ENCODE results near the gene PAK1.
"Not testable (repeated sequence)": the region's sequence is repeated elsewhere in the genome, so short reads cannot be mapped to it uniquely, and the experiment has no call there.

PAK1 gene

DNA sequence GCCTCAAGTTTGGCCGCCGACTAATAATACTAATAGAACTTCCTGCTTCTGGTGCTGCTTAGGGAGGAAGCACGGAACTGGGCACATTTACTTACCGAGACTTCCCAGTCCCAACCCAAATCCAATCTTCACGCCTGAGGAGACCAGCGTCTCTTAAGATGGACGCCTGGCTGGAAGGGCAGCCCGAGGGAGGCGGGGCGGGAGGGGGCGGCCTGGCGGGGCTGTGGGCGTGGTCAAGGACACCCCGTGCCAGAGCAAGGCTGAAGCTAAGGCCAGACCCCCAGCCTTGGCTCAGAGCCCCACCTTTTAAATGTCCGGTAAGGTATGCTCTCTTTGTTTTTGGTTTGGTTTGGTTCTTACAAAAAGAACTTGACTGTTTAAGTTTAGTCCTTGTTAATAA lies 172.4 kb downstream of the PAK1 start, which contains the start of gene GDPD4:
Gene GDPD4 (minus strand): TSS at position 177 of the 400 bp plus-strand sequence. CDS start 16,549 bp downstream, outside the sequence.
- DNase-seq, result no peak

GRCh38 chr11:77300695-77301094 lies 173.2 kb downstream of the PAK1 start:
- no peak for DNase-seq

DNA sequence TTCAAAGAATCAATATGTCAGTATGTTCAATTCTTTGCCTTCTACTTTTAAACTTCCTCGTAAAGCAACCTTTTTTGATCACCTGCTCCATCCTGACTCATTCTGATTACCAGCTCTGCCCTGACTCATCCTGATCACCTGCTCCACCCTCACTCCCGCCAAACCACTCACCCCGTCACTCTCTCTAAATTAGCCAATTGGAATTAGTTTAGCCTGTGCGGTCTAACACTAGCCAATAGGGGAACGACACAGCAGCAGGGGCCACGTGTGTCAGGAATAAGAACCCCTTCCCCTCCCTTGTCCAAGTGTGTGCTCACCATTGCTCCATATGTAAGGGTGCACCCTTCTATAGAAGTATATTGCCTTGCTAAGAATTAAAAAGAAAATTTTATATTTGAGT lies 173.9 kb downstream of the PAK1 start:
- DNase-seq, result not testable (repeated sequence)

GRCh38 chr11:77299528-77299993 lies 174.3 kb downstream of the PAK1 start:
- no peak for DNase-seq

- DNase-seq, result no peak
Measured at GRCh38 chr11:77294040-77294439, 179.9 kb downstream of the PAK1 start.

- no peak for DNase-seq
Measured at GRCh38 chr11:77289737-77290136, 184.2 kb downstream of the PAK1 start.

DNA sequence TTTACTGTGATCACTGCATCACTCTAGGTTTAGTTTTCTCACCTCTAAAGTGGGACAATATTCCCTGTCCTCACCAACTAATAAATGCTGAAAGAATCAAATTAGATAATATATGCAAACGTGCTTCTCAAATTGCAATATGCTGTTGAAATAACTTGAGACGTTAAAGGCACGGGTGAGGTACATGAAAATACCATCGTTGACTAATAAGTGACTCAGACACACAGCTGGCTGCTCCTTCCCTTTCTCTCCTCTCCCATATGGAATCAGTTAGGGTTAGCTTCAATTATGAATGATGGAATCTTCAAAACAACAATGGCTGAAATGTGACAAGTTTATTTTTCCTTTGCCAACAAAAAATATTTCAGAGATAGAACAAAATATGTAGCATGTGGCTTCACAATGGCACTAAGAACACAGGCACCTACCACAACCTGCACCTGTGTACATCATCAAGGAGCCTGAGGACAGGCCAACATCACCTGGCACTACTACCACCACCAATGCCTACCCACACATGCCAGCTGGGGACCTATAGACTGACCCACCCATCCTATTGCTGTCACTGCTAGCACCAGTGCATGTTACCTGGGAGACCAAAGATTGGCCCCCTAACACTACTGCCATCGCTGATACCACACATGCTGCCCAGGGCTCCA lies 186.2 kb downstream of the PAK1 start:
- no peak for DNase-seq

- DNase-seq, result no peak
Measured at GRCh38 chr11:77287136-77287535, 186.8 kb downstream of the PAK1 start.

DNA sequence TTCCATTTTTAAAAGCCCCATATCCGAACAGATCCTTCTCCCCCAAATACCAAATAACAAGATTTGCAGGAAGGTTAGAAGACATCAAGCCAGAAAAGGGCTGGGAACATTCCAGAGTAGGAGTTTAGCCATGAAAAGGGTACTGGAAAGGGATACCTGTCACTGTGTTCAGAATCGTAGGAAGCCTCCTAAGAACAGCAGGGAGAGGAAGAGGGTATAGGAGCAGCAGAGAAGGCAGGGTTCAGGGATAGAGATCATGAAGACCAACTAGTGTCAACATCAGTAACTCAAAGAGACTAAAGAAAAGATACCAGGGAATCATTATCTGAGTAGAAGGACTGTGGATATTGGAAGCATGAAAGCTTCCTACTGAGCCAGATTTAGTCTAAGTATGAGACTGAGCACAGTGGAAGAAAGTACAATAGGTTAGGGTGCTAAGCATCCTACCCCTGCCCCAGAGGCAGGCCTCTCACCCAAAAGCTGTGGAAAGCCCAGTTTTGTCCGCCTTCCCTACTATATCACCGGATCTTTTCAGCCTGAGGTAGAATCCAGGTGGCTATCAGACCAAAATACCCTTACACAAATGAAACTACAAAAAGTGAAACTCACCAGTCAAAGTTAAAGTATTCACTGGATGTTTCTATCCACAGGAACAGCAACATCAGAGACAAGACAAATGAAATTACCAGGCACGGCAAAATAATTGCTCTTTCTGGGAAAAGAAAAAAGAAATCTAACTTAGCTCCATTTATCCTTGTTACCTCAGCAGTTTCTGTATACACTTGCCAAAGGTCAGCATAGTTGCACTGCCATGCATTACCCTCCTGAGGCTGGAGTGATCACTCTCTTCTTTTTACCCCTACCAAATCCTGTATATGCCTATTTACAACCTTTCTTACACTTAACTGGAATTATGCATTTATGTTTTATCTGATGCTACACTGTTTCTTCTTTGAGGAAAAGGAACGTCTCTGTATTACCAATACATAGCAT lies 189.1 kb downstream of the PAK1 start:
- no peak for DNase-seq

GRCh38 chr11:77283101-77283500 lies 190.8 kb downstream of the PAK1 start:
- no peak for DNase-seq

- no peak for DNase-seq
Measured at GRCh38 chr11:77278595-77279506, 195.0 kb downstream of the PAK1 start.

DNA sequence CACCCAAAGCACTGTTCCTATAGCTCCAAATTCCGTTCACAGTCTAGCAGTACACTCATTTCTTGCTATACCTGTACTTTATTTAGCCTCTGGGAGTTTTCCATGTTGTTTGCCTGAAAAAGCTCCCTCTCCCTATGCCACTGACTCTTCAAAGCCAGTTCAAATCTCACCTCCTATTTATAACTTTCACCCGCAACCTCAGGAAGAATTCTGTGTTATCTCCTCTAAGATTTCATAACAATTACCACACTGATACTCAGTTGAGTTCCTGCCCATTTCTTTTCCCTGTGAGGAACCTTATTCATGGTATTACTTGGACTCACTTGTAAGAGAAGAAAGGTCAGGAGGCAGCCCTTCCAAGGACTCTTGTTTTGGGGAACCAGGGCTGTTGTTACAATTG lies 197.6 kb downstream of the PAK1 start:
- no peak for DNase-seq

Measured in activated effector memory CD4-positive, alpha-beta T cell treated with anti-CD3 and anti-CD28 coated beads, Interleukin-2, amount 50 U/mL, for 16 hours (primary cell).